GM21723 (cell line): ENCODE results near the gene CCNL1.
"Not testable (repeated sequence)": the region's sequence is repeated elsewhere in the genome, so short reads cannot be mapped to it uniquely, and the experiment has no call there.

Experiments
- ATAC-seq: cut with Tn5 transposase; IDR thresholded peaks from one replicate; pipeline ENCODE4 v1.9.1; 2021; ENCODE audit warnings: mild to moderate bottlenecking, moderate library complexity; ENCODE audit not compliant: unreplicated experiment

The CCNL1 gene

GRCh38 chr3:157172746-157173145 is 12.8 kb upstream of the CCNL1 start:
- no peak for ATAC-seq

- no peak for ATAC-seq
Measured at GRCh38 chr3:157170861-157171260, 10.9 kb upstream of the CCNL1 start.

GRCh38 chr3:157167371-157168042 is 7.6 kb upstream of the CCNL1 start:
- no peak for ATAC-seq

GRCh38 chr3:157166561-157166960 is 6.6 kb upstream of the CCNL1 start:
- peak; percentile 56 for ATAC-seq

GRCh38 chr3:157166115-157166514 is 6.2 kb upstream of the CCNL1 start:
- no peak for ATAC-seq

- ATAC-seq = no peak
Measured at GRCh38 chr3:157163217-157163953, 3.4 kb upstream of the CCNL1 start.

GRCh38 chr3:157162620-157163019 is 2.7 kb upstream of the CCNL1 start:
- not testable (repeated sequence) for ATAC-seq

GRCh38 chr3:157160658-157161424 is 894 bp upstream of the CCNL1 start:
- ATAC-seq = peak; percentile 45

GRCh38 chr3:157159037-157159761 is 748 bp downstream of the CCNL1 start:
- peak; percentile 59 for ATAC-seq

- ATAC-seq = no peak
Measured at GRCh38 chr3:157157836-157158235, 2.1 kb downstream of the CCNL1 start.

GRCh38 chr3:157156837-157157635 is 2.9 kb downstream of the CCNL1 start:
- ATAC-seq = no peak

- no peak for ATAC-seq
Measured at GRCh38 chr3:157155591-157155990, 4.4 kb downstream of the CCNL1 start.

GRCh38 chr3:157154563-157155330 is 5.2 kb downstream of the CCNL1 start:
- no peak for ATAC-seq

- ATAC-seq = no peak
Measured at GRCh38 chr3:157152930-157153329, 7.0 kb downstream of the CCNL1 start.

GRCh38 chr3:157152438-157152837 is 7.5 kb downstream of the CCNL1 start:
- no peak for ATAC-seq

- ATAC-seq = no peak
Measured at GRCh38 chr3:157151627-157152026, 8.3 kb downstream of the CCNL1 start.

GRCh38 chr3:157151151-157151550 is 8.8 kb downstream of the CCNL1 start:
- ATAC-seq = no peak

- ATAC-seq = no peak
Measured at GRCh38 chr3:157149136-157149696, 10.7 kb downstream of the CCNL1 start.

GRCh38 chr3:157148196-157148889 is 11.6 kb downstream of the CCNL1 start:
- ATAC-seq = peak; percentile 67
